OCI-LY3 (cell line): ENCODE measurements around the gene KEL.
"Not testable (repeated sequence)": the region's sequence is repeated elsewhere in the genome, so short reads cannot be mapped to it uniquely, and the experiment has no call there.

Experiments used
- H2AFZ ChIP-seq: fragments of 200-600, 300-600 bp; shearing (Covaris generic); 2 replicates; pipeline ENCODE4 v1.6.0; 2014; ENCODE audit warnings: antibody characterized with exemption, low read depth, low read length
- H3K27ac ChIP-seq: fragments of 200-600, 300-600 bp; sonication (generic); 2 replicates; pipeline ENCODE4 v1.5.1; 2014; ENCODE audit warnings: mild to moderate bottlenecking, low read length, moderate library complexity, mixed read lengths
- H3K27me3 ChIP-seq: fragments of 200-600, 300-600 bp; sonication (generic); 2 replicates; pipeline ENCODE4 v1.6.1; 2014; ENCODE audit warnings: low read depth, low read length, mixed read lengths
- H3K36me3 ChIP-seq: fragments of 200-600, 300-600 bp; sonication (generic); replicated peaks from 2 replicates; pipeline ENCODE3; 2014; ENCODE audit warnings: low read depth, low read length, mixed read lengths
- H3K4me1 ChIP-seq: fragments of 300-600, 200-600 bp; sonication (generic); 2 replicates; pipeline ENCODE4 v1.6.1; 2014; ENCODE audit warnings: low read length, mixed read lengths
- H3K4me2 ChIP-seq: fragments of 200-600, 300-600 bp; sonication (generic); 2 replicates; pipeline ENCODE4 v1.6.1; 2014; ENCODE audit warnings: low read length, mixed read lengths
- H3K4me3 ChIP-seq: fragments of 300-600, 200-600 bp; sonication (generic); 2 replicates; pipeline ENCODE4 v1.5.1; 2014; ENCODE audit warnings: antibody characterized with exemption, mild to moderate bottlenecking, low read length, moderate library complexity
- H3K79me2 ChIP-seq: fragments of 300-600, 200-600 bp; shearing (Covaris generic); 2 replicates; pipeline ENCODE4 v1.6.1; 2014; ENCODE audit warnings: mild to moderate bottlenecking, low read length, mixed read lengths
- H3K9ac ChIP-seq: fragments of 300-600, 200-600 bp; shearing (Covaris generic); 2 replicates; pipeline ENCODE4 v1.6.0; 2014; ENCODE audit warnings: mild to moderate bottlenecking, low read length, moderate library complexity
- H3K9me3 ChIP-seq: fragments of 200-600, 300-600 bp; shearing (Covaris generic); 2 replicates; pipeline ENCODE4 v1.6.1; 2014; ENCODE audit warnings: low read length, mixed read lengths; ENCODE audit not compliant: insufficient read depth
- H4K20me1 ChIP-seq: fragments of 200-600, 300-600 bp; sonication (generic); 2 replicates; pipeline ENCODE4 v1.6.1; 2016; ENCODE audit warnings: low read length, mixed read lengths; ENCODE audit not compliant: insufficient read depth
- CTCF ChIP-seq: fragments of 200-600, 300-600 bp; sonication (generic); IDR thresholded peaks from 2 replicates; pipeline ENCODE4 v1.5.1; 2014; ENCODE audit warnings: antibody characterized with exemption, low read length, low read depth
- EZH2phosphoT487 ChIP-seq: fragments of 200-600 bp; shearing (Covaris generic); IDR thresholded peaks from 2 replicates; pipeline ENCODE4 v1.6.1; 2018; ENCODE audit warnings: antibody characterized with exemption, mixed run types, low read depth

Gene KEL

GRCh38 chr7:142984297-142984696 lies 22.1 kb upstream of the KEL start:
- Histone ChIP-seq H2AFZ (no peak overlapping the region), H3K9me3 (no peaks in the 10 kb centered on the region), H3K4me3 (no peak overlapping the region), H3K36me3 (no peaks in the 10 kb centered on the region), H3K9ac (no peak overlapping the region), H3K79me2 (no peaks in the 10 kb centered on the region), H3K4me2 (no peak overlapping the region), H3K27ac (no peak overlapping the region), H4K20me1 (no peaks in the 10 kb centered on the region), H3K27me3 (no peaks in the 10 kb centered on the region), H3K4me1 (no peaks in the 10 kb centered on the region)
- no peak for TF ChIP-seq EZH2phosphoT487

DNA sequence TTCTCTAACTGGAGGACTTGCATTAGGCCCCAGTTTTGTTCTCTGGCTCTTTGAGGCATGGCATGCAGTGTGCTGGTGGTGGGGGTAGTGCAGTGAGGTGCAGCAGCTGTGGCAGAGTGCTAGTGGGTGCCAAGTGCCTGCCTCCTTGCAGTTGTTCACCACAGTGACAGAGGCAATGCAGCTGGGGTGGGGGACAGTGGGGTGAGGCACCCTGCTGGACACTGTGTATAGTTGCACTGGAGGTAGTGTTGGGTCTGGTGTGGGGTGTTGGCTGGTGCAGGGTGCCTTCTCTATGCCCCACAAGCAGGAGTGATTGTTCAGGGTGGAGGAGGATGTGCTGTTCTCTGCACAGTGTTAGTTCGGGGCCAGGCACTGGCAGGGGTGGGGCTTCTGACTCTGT lies 21.7 kb upstream of the KEL start:
- H3K4me2 ChIP-seq = no peak overlapping the region
- no peaks in the 10 kb centered on the region for H3K36me3 ChIP-seq
- H3K9ac ChIP-seq = no peak overlapping the region
- TF ChIP-seq CTCF = no peak
- no peak for TF ChIP-seq EZH2phosphoT487
- H3K27ac ChIP-seq = no peak overlapping the region
- no peak overlapping the region for H3K4me3 ChIP-seq
- no peaks in the 10 kb centered on the region for H3K9me3 ChIP-seq
- H3K79me2 ChIP-seq = no peaks in the 10 kb centered on the region
- no peaks in the 10 kb centered on the region for H3K27me3 ChIP-seq
- H4K20me1 ChIP-seq = no peaks in the 10 kb centered on the region
- H2AFZ ChIP-seq = no peak overlapping the region
- H3K4me1 ChIP-seq = no peaks in the 10 kb centered on the region

DNA sequence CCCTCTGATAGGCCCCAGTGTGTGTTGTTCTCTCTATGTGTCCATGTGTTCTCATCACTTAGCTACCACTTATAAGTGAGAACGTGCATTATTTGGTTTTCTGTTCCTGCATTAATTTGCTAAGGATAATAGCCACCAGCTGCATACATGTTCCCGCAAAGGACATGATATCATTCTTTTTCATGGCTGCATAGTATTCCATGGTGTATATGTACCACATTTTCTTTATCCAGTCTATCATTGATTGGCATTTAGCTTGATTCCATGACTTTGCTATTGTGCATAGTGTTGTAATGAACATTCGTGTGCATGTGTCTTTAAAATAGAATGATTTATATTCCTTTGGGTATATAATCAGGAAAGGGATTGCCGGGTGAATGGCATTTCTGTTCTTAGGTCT lies 16.2 kb upstream of the KEL start:
- not testable (repeated sequence) for H3K36me3 ChIP-seq, H3K9me3 ChIP-seq, H2AFZ ChIP-seq, H3K27me3 ChIP-seq, H4K20me1 ChIP-seq, H3K4me1 ChIP-seq, H3K79me2 ChIP-seq, H3K4me3 ChIP-seq, H3K4me2 ChIP-seq, H3K9ac ChIP-seq, H3K27ac ChIP-seq

DNA sequence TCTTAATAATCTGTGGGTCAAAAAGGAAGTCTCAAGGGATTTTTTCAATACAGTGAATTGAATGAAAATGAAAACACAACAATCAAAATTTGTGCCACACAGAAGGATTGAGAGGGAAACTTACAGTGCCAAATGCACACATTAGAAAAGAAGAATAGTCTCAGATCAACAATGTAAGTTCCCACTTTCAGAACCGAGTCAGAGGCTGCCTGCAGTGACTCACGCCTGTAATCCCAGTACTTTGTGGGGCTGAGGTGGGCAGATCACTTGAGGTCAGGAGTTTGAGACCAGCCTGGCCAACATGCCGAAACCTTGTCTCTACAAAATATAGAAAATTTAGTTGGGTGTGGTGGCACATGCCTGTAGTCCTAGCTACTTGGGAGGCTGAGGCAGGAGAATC lies 12.5 kb upstream of the KEL start:
- Histone ChIP-seq H3K4me1 (peaks cover 8% of the 10 kb centered on the region), H4K20me1 (no peaks in the 10 kb centered on the region), H3K9me3 (no peaks in the 10 kb centered on the region), H3K27me3 (no peaks in the 10 kb centered on the region), H3K79me2 (no peaks in the 10 kb centered on the region), H3K4me3 (no peak overlapping the region), H3K27ac (no peak overlapping the region), H2AFZ (peak overlapping the region; percentile 52; the same call in 1 of the 2 replicates), H3K9ac (no peak overlapping the region), H3K4me2 (peak overlapping the region; percentile 17), H3K36me3 (no peaks in the 10 kb centered on the region)
- TF ChIP-seq EZH2phosphoT487 (no peak), CTCF (no peak)

DNA sequence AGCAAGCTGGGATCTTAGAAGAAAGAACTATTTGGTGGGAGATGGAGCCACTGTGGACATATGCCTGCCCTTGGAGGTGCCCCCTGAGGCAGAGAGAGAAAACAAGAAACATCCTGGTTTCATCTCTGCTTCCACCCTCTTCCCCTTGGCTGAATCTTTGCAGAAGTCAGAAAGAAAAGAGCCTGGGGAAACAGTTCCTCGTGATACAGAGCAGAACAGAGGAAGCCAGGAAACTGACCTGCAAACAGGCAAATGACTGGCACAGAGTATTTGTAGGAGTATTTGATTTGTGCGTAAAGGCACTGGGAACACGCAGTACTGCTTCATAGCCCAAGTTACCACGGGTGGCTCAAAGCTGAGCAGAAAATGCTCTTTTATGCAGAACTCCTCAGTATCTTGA lies 7.0 kb upstream of the KEL start:
- H3K36me3 ChIP-seq = no peaks in the 10 kb centered on the region
- no peak overlapping the region for H2AFZ ChIP-seq
- TF ChIP-seq EZH2phosphoT487 = no peak
- no peak for TF ChIP-seq CTCF
- H3K27ac ChIP-seq = no peak overlapping the region
- H3K4me2 ChIP-seq = no peak overlapping the region
- H3K4me1 ChIP-seq = peaks cover 42% of the 10 kb centered on the region
- H3K9me3 ChIP-seq = no peaks in the 10 kb centered on the region
- H4K20me1 ChIP-seq = no peaks in the 10 kb centered on the region
- H3K4me3 ChIP-seq = no peak overlapping the region
- no peaks in the 10 kb centered on the region for H3K27me3 ChIP-seq
- no peaks in the 10 kb centered on the region for H3K79me2 ChIP-seq
- H3K9ac ChIP-seq = no peak overlapping the region
